GM21390 (cell line): Measurements from ENCODE around the gene RPL10.

Experiments used
- ATAC-seq: cut with Tn5 transposase; IDR thresholded peaks from one replicate; pipeline ENCODE4 v1.9.1; 2021; ENCODE audit not compliant: unreplicated experiment

RPL10 gene

DNA sequence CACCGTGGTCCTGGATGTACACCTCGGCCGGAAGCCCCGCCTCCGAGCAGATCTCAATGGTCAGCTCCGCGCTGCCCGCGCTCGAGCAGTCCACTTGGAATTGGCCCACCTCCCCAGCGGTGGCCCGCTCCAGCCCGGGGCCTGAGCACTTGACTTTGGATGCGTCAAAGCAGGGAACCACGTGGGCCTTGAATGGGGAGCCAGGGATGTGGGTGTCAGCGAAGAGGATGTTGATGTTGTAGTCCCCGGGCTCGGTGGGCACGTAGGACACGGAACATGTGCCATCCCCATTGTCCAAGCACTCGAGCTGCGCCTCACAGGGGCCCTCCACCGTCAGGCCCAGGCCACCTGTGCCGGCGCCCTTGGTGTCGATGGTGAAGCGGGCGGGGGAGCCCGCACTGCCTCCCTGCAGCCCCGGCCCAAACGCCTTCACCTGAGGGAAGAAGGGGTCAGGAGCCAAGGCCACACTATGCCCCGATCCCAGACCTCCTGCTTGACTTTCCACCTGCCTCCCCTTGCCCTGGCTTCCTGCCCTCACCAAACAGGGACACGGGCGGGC, 37.9 kb upstream of the RPL10 start:
- ATAC-seq: no peak

GRCh38 chrX:154362085-154362742, 36.0 kb upstream of the RPL10 start:
- no peak for ATAC-seq

- no peak for ATAC-seq
These were observed 34.3 kb upstream of the RPL10 start for GRCh38 chrX:154363706-154364439.

- no peak for ATAC-seq
These were observed 33.1 kb upstream of the RPL10 start for GRCh38 chrX:154365052-154365600.

DNA sequence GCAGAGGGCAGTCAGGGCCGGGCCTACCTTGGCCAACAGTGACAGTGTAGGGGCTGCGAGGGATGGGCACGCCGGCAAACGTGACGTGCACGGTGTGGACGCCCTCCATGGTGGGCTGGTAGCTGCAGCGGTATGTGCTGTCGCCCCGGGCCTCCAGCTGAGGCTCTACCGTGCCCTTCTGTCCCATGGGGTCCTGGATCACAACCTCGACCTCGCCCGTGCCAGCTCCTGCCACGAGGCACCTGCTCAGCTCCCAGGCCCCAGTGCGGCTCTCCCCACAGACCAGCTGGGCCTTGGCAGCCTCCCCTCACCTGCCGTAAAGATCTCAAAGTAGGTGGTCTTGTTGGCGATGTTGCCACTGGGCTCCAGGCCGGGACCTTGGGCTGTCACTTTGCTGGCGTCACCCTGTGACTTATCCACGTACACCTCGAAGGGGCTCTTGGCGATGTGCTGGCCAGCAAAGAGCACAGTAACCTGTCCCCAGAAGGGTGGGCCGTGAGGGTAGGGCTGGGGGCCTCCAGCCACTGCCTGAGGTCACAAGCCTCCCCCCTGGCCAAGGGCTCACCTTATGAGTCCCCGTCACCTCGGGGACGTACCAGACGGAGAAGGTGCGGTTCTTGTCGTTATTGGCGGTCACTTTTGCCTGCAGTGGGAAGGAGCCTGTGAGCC, 32.0 kb upstream of the RPL10 start:
- no peak for ATAC-seq

DNA sequence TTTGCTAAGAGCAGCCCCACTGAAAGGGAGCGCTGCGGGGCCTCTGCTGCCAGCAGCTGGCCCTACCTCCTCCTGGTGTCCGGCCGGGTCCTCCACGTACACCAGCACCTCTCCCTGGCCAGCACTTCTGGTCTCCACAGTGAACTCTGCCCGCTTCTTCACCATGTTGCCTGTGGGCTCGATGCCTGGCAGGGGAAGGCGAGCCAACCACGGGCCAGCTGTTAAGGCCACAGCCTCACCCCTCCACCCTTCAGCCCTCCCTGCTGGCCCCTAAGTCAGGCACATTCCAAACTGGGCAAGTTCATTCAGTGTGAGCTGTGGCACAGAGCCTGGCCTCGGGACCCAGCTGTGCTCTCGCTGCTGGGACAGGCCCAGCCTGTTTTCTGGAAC, 31.5 kb upstream of the RPL10 start:
- ATAC-seq: no peak

- ATAC-seq: no peak
These were observed 30.5 kb upstream of the RPL10 start for GRCh38 chrX:154367474-154368308.

DNA sequence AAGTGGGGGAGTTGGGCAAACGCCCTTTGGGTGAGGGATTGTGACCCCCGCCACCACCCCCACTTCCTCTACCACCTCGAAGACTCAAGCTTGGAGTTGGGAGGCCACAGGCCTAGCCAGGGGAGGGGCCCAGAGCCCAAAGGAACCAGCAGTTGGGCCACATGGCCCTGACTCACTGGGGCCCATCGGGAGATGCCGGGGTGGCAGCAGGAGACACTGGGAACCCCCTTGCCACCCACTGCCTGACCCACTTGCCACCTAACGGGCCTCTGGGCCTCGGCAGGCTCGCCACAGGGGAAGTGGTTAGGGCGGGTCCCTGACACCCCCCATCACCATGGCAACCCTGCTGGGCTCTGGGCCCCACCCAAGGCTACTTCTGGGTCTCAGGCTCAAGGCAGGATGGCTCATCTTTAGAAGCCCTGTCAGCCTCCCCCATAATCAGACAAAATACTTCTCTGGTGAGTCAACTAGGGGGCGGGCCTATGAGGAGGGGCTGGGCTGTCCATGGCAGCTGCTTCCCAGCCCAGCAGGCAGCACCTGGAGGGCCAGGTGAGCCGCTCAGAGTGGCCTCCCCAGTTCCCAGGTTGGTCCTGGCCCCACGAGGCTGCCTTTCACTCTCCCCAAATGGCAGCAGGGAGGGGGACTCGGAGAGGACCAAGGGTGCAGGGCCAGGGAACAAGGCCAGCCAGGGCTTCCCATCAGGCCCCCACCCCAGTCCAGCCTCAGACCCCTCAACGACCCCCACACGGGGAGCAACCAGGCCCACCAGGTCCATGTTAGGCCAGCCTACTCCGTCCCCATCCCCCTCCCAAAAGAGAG, 29.3 kb upstream of the RPL10 start:
- no peak for ATAC-seq

DNA sequence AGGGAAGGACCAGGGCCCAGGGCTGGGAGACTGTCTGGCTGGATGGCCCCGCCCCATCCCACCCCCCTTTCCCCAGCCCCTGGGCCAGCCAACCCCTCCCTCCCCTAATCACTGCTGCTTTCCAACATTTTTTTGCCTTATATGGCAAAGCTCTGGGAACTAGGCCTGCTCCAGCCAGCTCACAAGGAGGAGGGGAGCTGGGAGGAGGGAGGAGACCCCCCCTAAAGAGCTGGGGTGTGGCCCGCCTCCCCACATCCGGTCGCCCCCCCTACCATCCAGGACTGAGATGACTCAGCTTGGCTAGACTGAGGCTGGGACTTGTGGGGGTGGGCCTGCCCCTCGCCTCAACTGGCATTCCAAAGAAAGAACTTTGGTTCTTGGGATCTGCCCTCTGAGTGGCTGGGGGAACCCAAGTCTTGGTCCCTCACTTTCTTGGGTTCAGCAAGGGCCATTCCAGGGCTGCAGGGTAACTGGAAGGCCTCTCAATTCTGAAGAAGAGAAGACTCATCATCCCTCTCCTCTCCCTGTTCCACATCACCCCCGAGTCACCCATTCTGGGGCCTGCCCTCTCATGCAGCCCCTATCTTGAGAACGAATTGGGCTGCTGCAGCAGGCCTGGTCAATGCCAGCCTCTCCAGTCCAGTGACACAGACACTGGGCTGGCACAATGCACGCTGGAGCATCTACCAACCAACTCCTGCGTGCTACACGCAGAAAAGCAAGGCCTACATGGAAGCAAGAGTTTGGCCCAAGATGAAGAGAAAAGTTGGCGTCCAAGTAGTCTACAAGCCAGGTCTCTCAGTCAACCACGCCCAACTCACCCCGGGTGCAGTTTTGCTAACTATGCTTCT, 28.5 kb upstream of the RPL10 start:
- no peak for ATAC-seq

DNA sequence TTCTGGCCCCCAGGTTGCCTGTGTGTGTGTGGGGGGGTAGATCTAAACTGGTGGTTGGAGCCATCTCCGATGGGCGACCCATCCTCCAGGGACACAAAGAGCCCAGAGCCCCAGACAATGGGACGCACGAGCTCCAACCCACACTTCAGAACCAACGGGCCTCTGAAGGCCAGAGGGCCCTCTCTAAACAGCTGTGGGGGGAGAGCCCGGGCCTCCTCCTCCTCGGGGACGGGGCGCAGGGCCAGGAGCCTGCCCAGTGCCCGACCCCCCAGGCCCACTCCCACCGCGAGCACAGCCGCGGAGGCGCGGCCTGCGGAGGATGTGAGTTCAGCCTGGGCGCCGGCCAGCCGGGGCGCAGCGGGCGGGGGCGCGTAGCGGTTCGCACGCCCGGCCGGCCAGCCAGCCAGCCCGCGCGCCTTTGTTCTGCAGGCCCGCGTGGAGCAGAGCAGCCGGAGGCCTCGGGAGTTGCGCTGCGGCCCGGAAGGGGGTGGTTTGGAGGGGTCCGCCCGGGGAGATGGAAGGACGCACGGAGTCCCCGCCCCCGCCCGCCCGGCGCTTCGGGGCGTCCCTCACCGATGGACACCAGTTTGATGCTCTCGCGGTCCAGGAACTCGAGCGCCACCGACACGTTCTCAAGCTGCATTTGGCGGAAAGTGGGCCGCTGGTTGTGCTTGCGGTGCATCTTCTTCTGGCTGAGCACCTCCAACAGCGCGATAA, 27.7 kb upstream of the RPL10 start:
- ATAC-seq: no peak

DNA sequence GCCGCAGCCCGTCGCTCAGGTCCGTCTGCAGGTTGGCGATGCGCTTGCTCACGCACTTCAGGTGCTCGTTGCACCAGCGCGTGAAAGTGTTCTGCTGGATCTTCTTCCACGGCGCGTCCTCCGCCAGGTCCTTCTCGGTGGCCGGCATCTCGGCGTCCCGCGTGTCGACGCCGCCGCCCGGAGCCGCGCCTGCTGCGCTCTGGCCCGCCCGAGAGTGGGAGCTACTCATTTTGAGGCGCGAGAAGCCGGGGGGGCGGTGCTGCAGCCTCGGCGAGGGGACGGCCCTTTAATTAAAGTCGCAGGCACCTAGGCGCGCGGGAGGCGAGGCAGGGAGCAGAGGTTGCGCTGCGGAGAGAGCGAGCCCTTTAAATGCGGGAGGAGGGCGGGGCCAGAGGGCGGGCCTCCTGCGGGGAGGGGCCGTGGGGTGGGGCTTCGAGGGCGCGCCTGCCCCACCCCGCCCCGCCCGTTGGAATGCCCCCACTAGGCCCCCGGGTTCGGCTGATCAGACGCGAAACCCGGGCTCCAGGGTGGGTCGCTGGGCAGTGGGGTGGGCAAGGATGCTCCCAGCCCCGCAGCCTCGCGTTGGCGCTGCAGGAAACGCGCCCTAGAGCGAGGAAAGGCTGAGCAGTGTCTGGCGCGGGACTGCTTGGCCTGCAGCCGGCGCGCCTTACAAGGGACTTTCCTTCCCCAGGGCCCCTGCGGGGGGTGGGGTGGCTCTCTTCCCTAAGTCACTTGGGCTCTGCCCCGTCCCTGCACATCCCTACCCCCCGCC, 27.0 kb upstream of the RPL10 start:
- peak; percentile 58 for ATAC-seq

- no peak for ATAC-seq
These were observed 26.3 kb upstream of the RPL10 start for GRCh38 chrX:154371789-154372300.

GRCh38 chrX:154372612-154373022, 25.6 kb upstream of the RPL10 start:
- no peak for ATAC-seq

DNA sequence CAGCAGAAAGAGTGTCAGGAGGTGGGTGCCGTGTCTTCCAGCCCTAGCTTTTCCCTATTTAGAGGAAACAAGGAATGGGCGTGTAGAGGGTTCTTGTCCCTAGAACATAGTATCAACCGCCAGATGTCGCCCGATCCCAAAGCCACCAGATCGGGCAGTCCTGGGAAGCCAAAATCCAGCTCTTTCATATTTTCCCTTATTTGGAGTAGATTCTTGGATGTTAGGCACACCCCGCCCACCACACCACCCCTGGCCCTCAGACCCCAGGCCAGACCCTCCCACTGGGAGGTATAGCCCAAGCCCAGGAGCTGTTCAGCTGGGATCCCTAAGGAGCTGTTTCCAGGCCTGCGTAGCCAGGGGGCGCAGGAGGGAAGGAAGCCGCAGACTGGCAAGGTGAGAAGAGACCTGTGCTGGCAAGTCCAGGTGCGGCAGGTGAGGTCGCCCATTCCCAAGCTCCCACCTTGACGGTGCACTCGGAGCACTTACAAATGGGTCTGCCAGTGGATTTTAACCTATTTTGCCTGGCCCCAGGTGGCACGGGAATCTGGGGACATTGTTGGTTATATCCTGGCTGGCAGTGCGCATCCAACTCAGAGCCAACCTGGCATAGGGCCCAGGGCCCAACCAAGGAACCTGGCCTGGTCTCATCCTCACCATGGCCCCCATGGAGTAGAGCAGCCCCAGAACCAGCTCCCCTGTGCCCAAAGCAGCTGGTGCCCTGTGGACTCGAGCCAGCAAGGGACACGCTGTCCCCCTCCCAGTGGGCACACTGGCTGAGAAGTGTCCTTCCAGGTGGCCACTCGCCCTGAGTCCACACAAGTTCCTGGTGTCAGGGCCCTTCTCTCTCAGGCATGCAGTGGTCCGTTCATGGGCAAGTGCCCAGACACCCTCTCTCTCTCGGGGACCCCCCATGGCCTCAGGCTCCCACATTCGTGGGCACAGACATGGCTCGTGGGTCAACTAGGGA, 24.6 kb upstream of the RPL10 start:
- ATAC-seq: no peak

GRCh38 chrX:154374313-154375155, 23.6 kb upstream of the RPL10 start, which contains the start of gene FLNA:
TSS of gene FLNA (minus strand) at chrX:154374634. CDS start at chrX:154371245, 3,389 bp downstream.
- ATAC-seq: no peak
